Calu3 (cell line): ENCODE data around the gene SHISA9. TPM values are rescaled to one million over a fixed set of nuclear protein-coding genes. Genes with fewer than 3 reads are reported as not detected.

Source experiments
- BruUV-seq: library from RNA; stranded (reverse); fragments of 400-500 nt; replicated peaks from 2 replicates; lab custom pipeline; 2021; lab: Mats Ljungman, UMichigan
- CTCF ChIA-PET: fragments of 300-600 bp; sonication (Branson Sonifier 250); formaldehyde crosslinking; loops from one replicate; lab custom pipeline; 2022; ENCODE audit warnings: antibody characterized with exemption; lab: Charles Lee
- DNase-seq: peaks from one replicate; pipeline ENCODE4 v3.0.0; 2022
- H3K27ac Mint-ChIP-seq: one replicate; pipeline ENCODE4 v1.8.0; 2022; ENCODE audit warnings: mixed read lengths; ENCODE audit not compliant: unreplicated experiment
- H3K27me3 Mint-ChIP-seq: one replicate; pipeline ENCODE4 v1.8.0; 2022; ENCODE audit warnings: mixed read lengths; ENCODE audit not compliant: unreplicated experiment
- H3K36me3 Mint-ChIP-seq: one replicate; pipeline ENCODE4 v1.8.0; 2022; ENCODE audit warnings: mild to moderate bottlenecking, moderate library complexity, mixed read lengths; ENCODE audit not compliant: insufficient read depth, unreplicated experiment
- H3K4me1 Mint-ChIP-seq: one replicate; pipeline ENCODE4 v1.8.0; 2022; ENCODE audit warnings: mild to moderate bottlenecking, low read depth, mixed read lengths; ENCODE audit not compliant: unreplicated experiment
- H3K4me3 Mint-ChIP-seq: one replicate; pipeline ENCODE4 v1.8.0; 2022; ENCODE audit warnings: mild to moderate bottlenecking, low read depth, moderate library complexity, mixed read lengths; ENCODE audit not compliant: unreplicated experiment
- H3K9me3 Mint-ChIP-seq: one replicate; pipeline ENCODE4 v1.8.0; 2022; ENCODE audit warnings: low read depth, mixed read lengths; ENCODE audit not compliant: unreplicated experiment
- intact Hi-C: fragments of 100-400 bp; cut with micrococcal nuclease; formaldehyde crosslinking; loops from one replicate; pipeline ENCODE4 v1.10.0; 2022; ENCODE audit not compliant: unreplicated experiment
- total RNA-seq: library from RNA; stranded (reverse); gene quantifications from 2 replicates; pipeline ENCODE4 v1.2.3, GENCODE V29; 2022
- TF ChIP-seq, protein P1 (sequence below): fragments of 200-600 bp; IDR thresholded peaks from one replicate; pipeline ENCODE4 v1.8.0; 2022; ENCODE audit warnings: antibody characterized with exemption; ENCODE audit not compliant: unreplicated experiment

Gene SHISA9
- total RNA-seq, 1 experiment from 2014 or later: not detected

DNA sequence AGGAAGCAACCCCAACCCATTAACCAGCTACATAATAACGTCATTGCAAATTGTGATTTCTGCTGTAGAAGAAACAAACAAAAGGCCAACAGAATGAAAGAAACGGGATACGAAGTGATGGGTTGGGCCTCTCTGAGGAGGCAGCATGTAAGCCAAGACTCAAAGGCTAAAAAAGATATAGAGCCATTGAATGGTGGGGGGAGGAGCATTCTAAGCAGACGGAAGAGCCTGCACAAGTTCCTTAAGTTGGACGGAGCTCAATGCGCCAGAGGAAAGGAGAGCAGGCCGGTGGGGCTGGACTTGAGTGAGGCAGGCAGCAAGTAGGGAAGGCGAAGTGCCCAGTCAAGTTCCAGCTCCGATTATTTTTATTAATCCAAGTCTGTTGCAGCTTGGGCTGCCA is 160.3 kb downstream of the SHISA9 start:
- H3K4me1 Mint-ChIP-seq: no peaks in the 10 kb centered on the region
- no peaks in the 10 kb centered on the region for H3K36me3 Mint-ChIP-seq
- H3K9me3 Mint-ChIP-seq: peaks cover 10% of the 10 kb centered on the region
- intact Hi-C loops: no loop called here
- CTCF ChIA-PET: interaction anchor here (0.7 kb wide), 1 partner anchor 15 kb away, joined by 4 read pairs; no protein-coding TSS in a partner anchor
- H3K27ac Mint-ChIP-seq: no peak overlapping the region
- no peaks in the 10 kb centered on the region for H3K27me3 Mint-ChIP-seq
- DNase-seq: no peak
- TF ChIP-seq, protein P1, sequence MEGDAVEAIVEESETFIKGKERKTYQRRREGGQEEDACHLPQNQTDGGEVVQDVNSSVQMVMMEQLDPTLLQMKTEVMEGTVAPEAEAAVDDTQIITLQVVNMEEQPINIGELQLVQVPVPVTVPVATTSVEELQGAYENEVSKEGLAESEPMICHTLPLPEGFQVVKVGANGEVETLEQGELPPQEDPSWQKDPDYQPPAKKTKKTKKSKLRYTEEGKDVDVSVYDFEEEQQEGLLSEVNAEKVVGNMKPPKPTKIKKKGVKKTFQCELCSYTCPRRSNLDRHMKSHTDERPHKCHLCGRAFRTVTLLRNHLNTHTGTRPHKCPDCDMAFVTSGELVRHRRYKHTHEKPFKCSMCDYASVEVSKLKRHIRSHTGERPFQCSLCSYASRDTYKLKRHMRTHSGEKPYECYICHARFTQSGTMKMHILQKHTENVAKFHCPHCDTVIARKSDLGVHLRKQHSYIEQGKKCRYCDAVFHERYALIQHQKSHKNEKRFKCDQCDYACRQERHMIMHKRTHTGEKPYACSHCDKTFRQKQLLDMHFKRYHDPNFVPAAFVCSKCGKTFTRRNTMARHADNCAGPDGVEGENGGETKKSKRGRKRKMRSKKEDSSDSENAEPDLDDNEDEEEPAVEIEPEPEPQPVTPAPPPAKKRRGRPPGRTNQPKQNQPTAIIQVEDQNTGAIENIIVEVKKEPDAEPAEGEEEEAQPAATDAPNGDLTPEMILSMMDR: no peak
- BruUV-seq: no TSS peak
- no peak overlapping the region for H3K4me3 Mint-ChIP-seq

DNA sequence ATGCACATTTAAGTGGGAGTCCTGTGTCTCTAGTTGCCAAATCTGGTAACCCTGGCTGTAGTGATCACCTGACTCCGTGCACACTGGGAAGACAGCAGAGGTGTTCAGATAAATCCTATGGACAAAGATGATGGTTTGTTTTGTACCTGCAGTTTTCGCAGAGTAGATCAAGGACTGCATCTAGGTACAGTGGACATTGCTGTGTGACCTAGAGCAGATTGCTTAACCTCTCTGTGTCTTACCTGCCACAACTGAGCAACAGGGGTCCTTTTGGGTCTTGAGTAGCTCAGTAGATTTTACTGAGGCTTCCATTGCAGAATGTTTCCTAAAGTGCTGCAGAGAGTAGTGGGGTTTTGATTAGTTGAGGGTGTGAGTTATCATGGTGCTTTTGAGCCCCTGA is 160.8 kb downstream of the SHISA9 start:
- H3K4me3 Mint-ChIP-seq: no peak overlapping the region
- no peaks in the 10 kb centered on the region for H3K4me1 Mint-ChIP-seq
- CTCF ChIA-PET: interaction anchor here (0.7 kb wide), 1 partner anchor 15 kb away, joined by 4 read pairs; no protein-coding TSS in a partner anchor
- no TSS peak for BruUV-seq
- H3K9me3 Mint-ChIP-seq: peaks cover 10% of the 10 kb centered on the region
- no peaks in the 10 kb centered on the region for H3K36me3 Mint-ChIP-seq
- no peak for DNase-seq
- intact Hi-C loops: no loop called here
- TF ChIP-seq, protein P1: no peak
- H3K27ac Mint-ChIP-seq: no peak overlapping the region
- no peaks in the 10 kb centered on the region for H3K27me3 Mint-ChIP-seq

DNA sequence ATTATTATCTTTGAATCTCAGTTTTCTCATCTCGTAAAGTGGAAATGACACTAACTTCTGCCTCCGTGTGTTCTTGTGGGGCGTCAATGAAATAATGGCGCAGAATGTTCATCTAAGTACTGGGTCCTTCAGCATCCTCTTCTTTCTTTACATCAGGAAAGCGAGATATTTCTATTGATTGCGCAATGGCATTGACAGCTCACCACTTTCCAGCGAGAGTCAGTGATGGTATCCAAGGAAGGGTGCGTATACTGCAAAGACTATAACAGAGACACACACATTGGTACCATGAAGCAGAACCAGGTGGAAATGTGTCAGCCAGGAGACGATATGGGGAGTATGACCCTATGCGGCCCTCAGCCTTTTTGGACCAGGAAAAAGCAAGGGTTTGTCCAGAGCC is 162.1 kb downstream of the SHISA9 start:
- DNase-seq: no peak
- intact Hi-C loops: no loop called here
- no peak overlapping the region for H3K4me3 Mint-ChIP-seq
- BruUV-seq: no TSS peak
- peaks cover 19% of the 10 kb centered on the region for H3K9me3 Mint-ChIP-seq
- TF ChIP-seq, protein P1: no peak
- H3K27ac Mint-ChIP-seq: no peak overlapping the region
- CTCF ChIA-PET: no interaction called here
- no peaks in the 10 kb centered on the region for H3K27me3 Mint-ChIP-seq
- no peaks in the 10 kb centered on the region for H3K36me3 Mint-ChIP-seq
- no peaks in the 10 kb centered on the region for H3K4me1 Mint-ChIP-seq

DNA sequence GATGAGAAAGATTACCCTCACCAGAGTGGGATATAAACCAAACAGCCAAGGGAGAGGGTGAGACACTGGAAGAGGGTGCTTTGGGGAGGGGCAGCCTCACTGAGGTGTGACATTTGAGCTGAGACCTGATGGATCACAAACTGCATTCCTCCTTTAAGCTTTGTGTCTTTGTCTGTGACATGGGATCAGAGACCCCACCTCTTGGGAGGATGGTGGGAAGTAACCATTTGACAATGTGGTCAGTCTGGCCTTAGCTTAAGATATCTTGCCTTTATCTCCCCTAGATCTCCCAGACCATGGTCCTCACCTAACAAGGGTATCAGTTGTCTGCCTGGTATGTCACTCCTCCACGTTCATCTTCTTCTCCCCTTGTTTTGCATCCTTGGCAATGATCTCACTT is 163.4 kb downstream of the SHISA9 start:
- Mint-ChIP-seq H3K27ac (no peak overlapping the region), H3K36me3 (no peaks in the 10 kb centered on the region), H3K9me3 (peaks cover 23% of the 10 kb centered on the region), H3K4me3 (no peak overlapping the region), H3K4me1 (no peaks in the 10 kb centered on the region), H3K27me3 (no peaks in the 10 kb centered on the region)
- DNase-seq: no peak
- intact Hi-C loops: no loop called here
- CTCF ChIA-PET: no interaction called here
- TF ChIP-seq, protein P1: no peak
- no TSS peak for BruUV-seq
